HCT116 (cell line): Measurements from ENCODE around the gene PAPOLG. TPM values are rescaled to one million over a fixed set of nuclear protein-coding genes. Genes with fewer than 3 reads are reported as not detected.

ENCODE experiments used
- ATAC-seq: fragments of 200-7000 bp; cut with Tn5 transposase; 2 replicates; pipeline ENCODE4 v1.9.1; 2020; ENCODE audit warnings: mild to moderate bottlenecking, moderate library complexity
- BruUV-seq: library from RNA; stranded (reverse); fragments of 400-500 nt; replicated peaks from 2 replicates; lab custom pipeline; 2021; lab: Mats Ljungman, UMichigan
- CTCF ChIA-PET: fragments of 300-600 bp; sonication (Branson Sonifier 250); formaldehyde crosslinking; loops from one replicate; lab custom pipeline; 2021; ENCODE audit warnings: antibody characterized with exemption; lab: Charles Lee
- POLR2A ChIA-PET: fragments of 300-600, 350-600 bp; sonication (Branson Sonifier 250); formaldehyde crosslinking; loops from one replicate; lab custom pipeline; 2021; ENCODE audit warnings: antibody characterized with exemption; lab: Charles Lee
- RAD21 ChIA-PET, 2 experiments: fragments of 300-600 bp; sonication (Branson Sonifier 250); formaldehyde crosslinking; loops; one replicate each; lab custom pipeline; 2023; ENCODE audit warnings: low total read pairs in 2 of 2; ENCODE audit not compliant: uncharacterized antibody in 2 of 2, unreplicated experiment in 2 of 2, low non-redundant PET in 1 of 2; lab: Charles Lee
- DNase-seq: peaks from one replicate; pipeline ENCODE4 v3.0.0-alpha.2; 2010; ENCODE audit warnings: low read depth, low spot score
- H2AFZ ChIP-seq: fragments of 200-600 bp; shearing (Covaris generic), sonication (generic); 2 replicates; pipeline ENCODE4 v1.6.1; 2017; ENCODE audit warnings: low read depth, mixed run types, mixed read lengths, antibody characterized with exemption, low read length; ENCODE audit not compliant: poor library complexity, severe bottlenecking
- H3K27ac ChIP-seq: 2 replicates; pipeline ENCODE4 v1.5.1; 2012; ENCODE audit warnings: low read depth, low read length
- H3K27me3 ChIP-seq: fragments of 200-600 bp; sonication (generic); 2 replicates; pipeline ENCODE4 v1.6.1; 2016; ENCODE audit warnings: mixed run types, low read length, mixed read lengths; ENCODE audit not compliant: insufficient read depth
- H3K36me3 ChIP-seq, 2 experiments: fragments of 200-500 bp in 1 of 2; fragments of 200-600 bp in 1 of 2; sonication (Bioruptor generic) in 1 of 2; sonication (generic) in 1 of 2; 2 replicates each; pipeline versions ENCODE4 v1.5.1 to v1.6.1; 2014 to 2016; ENCODE audit warnings: low read length in 2 of 2, inconsistent platforms in 1 of 2, mixed read lengths in 1 of 2, mixed run types in 1 of 2; ENCODE audit not compliant: insufficient read depth in 2 of 2, control insufficient read depth in 1 of 2
- H3K4me1 ChIP-seq, 2 experiments: fragments of 200-600 bp in 1 of 2; sonication (generic) in 1 of 2; 2 replicates each; pipeline versions ENCODE4 v1.5.1 to v1.6.1; 2012 to 2017; ENCODE audit warnings: low read length in 2 of 2, inconsistent platforms in 1 of 2, mild to moderate bottlenecking in 1 of 2, mixed read lengths in 1 of 2, mixed run types in 1 of 2, moderate library complexity in 1 of 2; ENCODE audit not compliant: insufficient read depth in 2 of 2, control insufficient read depth in 1 of 2
- H3K4me2 ChIP-seq: fragments of 200-600 bp; sonication (generic); 2 replicates; pipeline ENCODE4 v1.6.1; 2017; ENCODE audit warnings: mixed run types, low read length, mixed read lengths
- H3K4me3 ChIP-seq, 2 experiments: fragments of 200-600 bp in 1 of 2; sonication (generic) in 1 of 2; replicated peaks in 1 of 2; 2 replicates each; pipeline ENCODE4 v1.5.1; 2011 to 2016; ENCODE audit warnings: low read length in 2 of 2, control low read depth in 1 of 2, low read depth in 1 of 2, mild to moderate bottlenecking in 1 of 2, mixed read lengths in 1 of 2, mixed run types in 1 of 2
- H3K79me2 ChIP-seq: fragments of 200-600 bp; sonication (generic); 2 replicates; pipeline ENCODE4 v1.6.1; 2017; ENCODE audit warnings: mild to moderate bottlenecking, mixed run types, low read length, moderate library complexity, mixed read lengths; ENCODE audit not compliant: insufficient read depth
- H3K9ac ChIP-seq: fragments of 200-600 bp; sonication (generic); 2 replicates; pipeline ENCODE4 v1.6.1; 2016; ENCODE audit warnings: low read length, mixed read lengths
- H3K9me2 ChIP-seq: fragments of 200-600 bp; sonication (generic), shearing (Covaris generic); 2 replicates; pipeline ENCODE4 v1.6.1; 2017; ENCODE audit warnings: mixed run types, mild to moderate bottlenecking, moderate library complexity; ENCODE audit not compliant: insufficient read depth
- H3K9me3 ChIP-seq, 2 experiments: fragments of 200-500 bp in 1 of 2; fragments of 200-600 bp in 1 of 2; sonication (Bioruptor generic) in 1 of 2; sonication (generic) in 1 of 2; 2 replicates each; pipeline ENCODE4 v1.6.1; 2014 to 2017; ENCODE audit warnings: low read length in 2 of 2, mixed read lengths in 2 of 2, inconsistent platforms in 1 of 2, low read depth in 1 of 2, mild to moderate bottlenecking in 1 of 2, mixed run types in 1 of 2, moderate library complexity in 1 of 2; ENCODE audit not compliant: control insufficient read depth in 1 of 2, insufficient read depth in 1 of 2
- H4K20me1 ChIP-seq: fragments of 200-600 bp; sonication (generic), shearing (Covaris generic); 2 replicates; pipeline ENCODE4 v1.6.1; 2017; ENCODE audit warnings: mixed run types, mild to moderate bottlenecking, moderate library complexity; ENCODE audit not compliant: insufficient read depth
- ATF3 ChIP-seq: IDR thresholded peaks from 2 replicates; pipeline ENCODE4 v1.6.1; 2012
- CBX3 ChIP-seq: IDR thresholded peaks from 2 replicates; pipeline ENCODE4 v1.6.1; 2012; ENCODE audit warnings: low read depth
- CTCF ChIP-seq, 3 experiments: fragments of 200-600 bp in 1 of 3; sonication (generic) in 1 of 3; IDR thresholded peaks in 2 of 3; conservative IDR thresholded peaks in 1 of 3; 2 replicates each; pipeline ENCODE4 v1.5.1; 2012 to 2017; ENCODE audit warnings: low read depth in 2 of 3, low read length in 2 of 3, antibody characterized with exemption in 1 of 3, borderline replicate concordance in 1 of 3, control low read depth in 1 of 3, mild to moderate bottlenecking in 1 of 3, mixed read lengths in 1 of 3, mixed run types in 1 of 3, moderate library complexity in 1 of 3; ENCODE audit not compliant: insufficient read depth in 1 of 3
- EGR1 ChIP-seq: IDR thresholded peaks from 2 replicates; pipeline ENCODE4 v1.6.1; 2012; ENCODE audit warnings: low read depth
- ELF1 ChIP-seq: IDR thresholded peaks from 2 replicates; pipeline ENCODE4 v1.6.1; 2012; ENCODE audit warnings: low read depth, borderline replicate concordance
- EZH2 ChIP-seq: fragments of 200-600 bp; sonication (generic); IDR thresholded peaks from 2 replicates; pipeline ENCODE4 v1.6.1; 2017; ENCODE audit warnings: antibody characterized with exemption, mixed run types
- JUND ChIP-seq: IDR thresholded peaks from 2 replicates; pipeline ENCODE4 v1.6.1; 2012
- MAX ChIP-seq: IDR thresholded peaks from 2 replicates; pipeline ENCODE4 v1.6.1; 2012
- POLR2A ChIP-seq: IDR thresholded peaks from 2 replicates; pipeline ENCODE4 v1.7.0; 2011; ENCODE audit warnings: borderline replicate concordance; ENCODE audit not compliant: insufficient read depth, insufficient read length; ENCODE audit errors: extremely low read depth
- RAD21 ChIP-seq: IDR thresholded peaks from 2 replicates; pipeline ENCODE4 v1.6.1; 2012; ENCODE audit warnings: low read depth, mild to moderate bottlenecking
- REST ChIP-seq: IDR thresholded peaks from 2 replicates; pipeline ENCODE4 v1.6.1; 2012; ENCODE audit warnings: low read depth
- SIN3A ChIP-seq: IDR thresholded peaks from 2 replicates; pipeline ENCODE4 v1.6.1; 2012; ENCODE audit warnings: low read depth
- SP1 ChIP-seq: IDR thresholded peaks from 2 replicates; pipeline ENCODE4 v1.6.1; 2012; ENCODE audit warnings: low read depth
- SRF ChIP-seq: IDR thresholded peaks from 2 replicates; pipeline ENCODE4 v1.6.1; 2012; ENCODE audit warnings: low read depth
- ZBTB33 ChIP-seq: IDR thresholded peaks from 2 replicates; pipeline ENCODE4 v1.6.1; 2011; ENCODE audit warnings: mild to moderate bottlenecking, low read length, moderate library complexity; ENCODE audit not compliant: insufficient replicate concordance; ENCODE audit errors: extremely low read depth
- ZFX ChIP-seq: fragments of 450-650 bp; IDR thresholded peaks from 2 replicates; pipeline ENCODE4 v1.6.1; 2017
- ZNF274 ChIP-seq: fragments of 200-500 bp; sonication (Bioruptor generic); IDR thresholded peaks from 2 replicates; pipeline ENCODE4 v1.6.1; 2014; ENCODE audit warnings: mild to moderate bottlenecking, low read depth, low read length, inconsistent platforms
- intact Hi-C: fragments of 100-400 bp; cut with micrococcal nuclease; formaldehyde crosslinking; loops from 2 replicates; pipeline ENCODE4 v1.10.0; 2022
- total RNA-seq: library from RNA; stranded (reverse); gene quantifications from one replicate; pipeline ENCODE4 v1.2.1, GENCODE V29; 2021; ENCODE audit not compliant: unreplicated experiment

PAPOLG gene
- total RNA-seq, 1 experiment from 2014 or later, result 13.2 TPM

- no peaks in the 10 kb centered on the region for H3K9me2 ChIP-seq
- no peaks in the 10 kb centered on the region for H3K4me1 ChIP-seq
- intact Hi-C loops, result no loop called here
- POLR2A ChIA-PET, result no interaction called here
- RAD21 ChIA-PET, result no interaction called here
- DNase-seq, result no peak
- TF ChIP-seq ELF1 (no peak), CBX3 (no peak), RAD21 (no peak), MAX (no peak), CTCF (IDR thresholded peaks at IDR 0.05 in 2 of 3, conservative IDR thresholded peaks at IDR 0.05 in 1 of 3; ENCODE audit: borderline replicate concordance in 1 of 3, insufficient read depth in 1 of 3, low read depth in 2 of 3, low read length in 2 of 3) (no peak), ZBTB33 (no peak), SIN3A (no peak), JUND (no peak), EGR1 (no peak), POLR2A (no peak), ZNF274 (no peak), EZH2 (no peak), SP1 (no peak), REST (no peak), SRF (no peak), ZFX (no peak), ATF3 (no peak)
- no TSS peak for BruUV-seq
- no peak overlapping the region for H3K4me3 ChIP-seq
- no peaks in the 10 kb centered on the region for H3K79me2 ChIP-seq
- no peak for ATAC-seq
- no peak overlapping the region for H3K27ac ChIP-seq
- CTCF ChIA-PET, result no interaction called here
- H3K27me3 ChIP-seq, result no peaks in the 10 kb centered on the region
- H3K4me2 ChIP-seq, result no peak overlapping the region
- no peak overlapping the region for H3K9ac ChIP-seq
- H3K36me3 ChIP-seq, result no peaks in the 10 kb centered on the region
- H2AFZ ChIP-seq, result no peak overlapping the region
- H4K20me1 ChIP-seq, result no peaks in the 10 kb centered on the region
- H3K9me3 ChIP-seq, result no peaks in the 10 kb centered on the region
These were observed 69.6 kb downstream of the PAPOLG start for GRCh38 chr2:60825666-60826065.
